Amniotic stem cell (primary cell): ENCODE measurements around the gene TMEM131.

Experiments
- DNase-seq: peaks from one replicate; lab custom pipeline; 2025; lab: John Stamatoyannopoulos, UW

Gene TMEM131

DNA sequence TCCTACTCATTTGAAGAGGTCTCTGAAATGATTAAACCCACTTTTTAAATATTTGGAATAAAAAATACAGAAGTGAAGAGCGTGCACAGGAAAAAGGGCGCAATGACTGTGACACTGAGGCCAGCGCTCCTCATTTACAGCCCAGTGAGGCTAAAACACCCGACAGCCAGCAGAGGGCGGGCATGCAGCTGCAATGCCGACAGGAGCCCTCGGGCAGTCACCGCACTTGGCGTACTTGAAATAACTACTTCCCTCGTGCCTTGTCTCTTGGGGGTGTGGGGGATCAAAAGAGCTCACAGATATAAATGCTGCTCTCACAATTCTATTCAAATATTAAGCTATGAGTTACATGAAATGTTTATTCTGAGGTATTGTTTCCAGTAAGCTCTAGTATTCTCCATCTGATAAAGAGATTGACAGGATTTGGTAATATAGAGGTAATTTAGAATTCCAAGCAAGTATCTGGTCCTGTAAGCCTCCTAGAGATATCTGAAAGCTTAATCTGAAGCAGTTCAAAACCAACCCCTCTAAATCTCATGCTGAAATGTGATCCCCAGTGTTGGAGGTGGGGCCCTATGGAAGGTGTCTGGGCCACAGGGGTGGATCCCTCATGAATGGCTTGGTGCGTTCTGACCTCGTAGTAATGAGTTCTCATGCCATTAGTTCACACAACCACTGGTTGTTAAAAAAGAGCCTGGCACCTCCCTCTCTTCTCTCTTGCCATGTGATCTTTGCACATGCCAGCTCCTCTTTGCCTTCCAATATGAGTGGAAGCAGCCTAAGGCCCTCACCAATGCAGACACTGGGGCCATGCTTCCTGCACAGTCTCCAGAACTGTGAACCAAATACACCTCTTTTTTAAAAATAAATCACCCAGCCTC, 188.8 kb downstream of the TMEM131 start:
- DNase-seq, result peak; percentile 50

GRCh38 chr2:97805776-97806175, 190.0 kb downstream of the TMEM131 start:
- no peak for DNase-seq

DNA sequence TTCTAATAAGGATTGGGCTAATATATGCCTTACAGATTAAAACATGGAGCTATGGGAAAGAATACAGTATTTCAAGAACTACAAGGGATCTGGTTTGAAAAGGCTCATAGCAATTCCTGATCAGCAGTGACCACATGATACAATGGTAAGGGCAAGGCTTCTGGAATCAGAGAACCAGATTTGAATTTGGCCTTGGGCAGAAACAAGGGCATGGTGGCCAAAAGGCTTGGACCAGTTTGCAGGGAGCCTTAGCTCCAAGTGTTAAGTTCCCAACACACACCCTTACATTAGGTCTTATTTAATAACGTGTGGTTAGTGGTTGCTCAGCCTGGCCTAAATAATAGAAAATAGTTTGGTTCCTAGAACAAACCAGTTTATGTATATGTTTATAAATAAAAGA, 194.7 kb downstream of the TMEM131 start:
- no peak for DNase-seq

- no peak for DNase-seq
These were observed 197.3 kb downstream of the TMEM131 start for GRCh38 chr2:97798416-97798815.

- no peak for DNase-seq
These were observed 198.4 kb downstream of the TMEM131 start for GRCh38 chr2:97797355-97797754.

GRCh38 chr2:97796465-97797126, 199.2 kb downstream of the TMEM131 start:
- DNase-seq, result no peak

- no peak for DNase-seq
These were observed 203.3 kb downstream of the TMEM131 start for GRCh38 chr2:97792416-97792815.

DNA sequence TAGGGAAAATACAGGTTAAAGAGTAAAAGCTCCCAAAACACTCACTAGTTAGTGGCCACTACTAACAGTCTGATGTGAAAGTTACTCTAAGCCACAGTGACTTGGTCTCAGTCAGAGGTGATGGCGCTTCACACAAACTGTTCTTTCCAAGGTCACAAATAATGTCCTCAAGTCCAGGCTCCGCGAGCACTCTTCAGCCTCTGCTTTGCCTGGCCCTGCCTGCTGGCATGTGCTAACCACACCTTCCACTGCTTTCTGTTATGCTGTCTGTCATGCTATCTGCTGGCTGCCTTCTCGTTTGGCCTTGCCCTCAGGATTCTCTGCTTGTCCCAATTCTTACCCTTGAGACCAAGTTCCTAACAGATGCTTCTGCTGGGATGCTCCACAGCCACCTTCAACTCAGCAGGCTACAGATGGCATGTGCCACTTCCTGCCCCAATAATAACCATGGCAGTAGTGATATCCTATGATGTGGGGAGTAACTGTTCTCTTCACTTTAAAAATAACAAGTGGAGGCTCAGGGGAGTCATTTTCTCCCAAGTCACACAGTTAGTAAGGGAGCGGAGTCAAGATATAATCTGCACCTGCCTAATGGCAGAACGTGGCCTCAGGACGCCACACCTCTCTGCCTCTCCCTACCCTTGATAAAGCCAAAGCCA, 206.6 kb downstream of the TMEM131 start:
- no peak for DNase-seq

- no peak for DNase-seq
These were observed 209.9 kb downstream of the TMEM131 start for GRCh38 chr2:97785818-97786217.

- no peak for DNase-seq
These were observed 210.8 kb downstream of the TMEM131 start for GRCh38 chr2:97784953-97785352.

GRCh38 chr2:97781981-97782380, 213.8 kb downstream of the TMEM131 start:
- DNase-seq, result no peak

GRCh38 chr2:97779141-97779540, 216.6 kb downstream of the TMEM131 start:
- DNase-seq, result no peak

DNA sequence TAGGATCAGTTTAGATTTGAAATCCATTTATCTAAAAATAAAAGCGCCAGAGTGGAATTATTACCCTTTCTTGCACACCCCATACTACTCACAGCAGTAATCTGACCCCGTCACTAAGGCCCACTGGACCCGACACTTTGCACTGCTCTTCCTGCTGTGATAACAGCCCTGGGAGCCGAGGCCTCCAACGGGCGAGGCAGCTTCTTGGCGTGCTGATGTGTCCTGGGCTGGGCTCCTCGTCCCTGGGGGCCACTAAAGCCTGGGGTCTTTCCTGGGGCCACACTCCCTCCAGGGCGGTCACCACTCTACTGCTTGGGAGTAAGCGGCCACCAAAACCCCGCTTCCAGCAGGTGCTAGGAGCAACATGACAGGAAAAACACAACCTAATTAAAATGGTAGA, 220.7 kb downstream of the TMEM131 start:
- DNase-seq, result no peak

- no peak for DNase-seq
These were observed 221.3 kb downstream of the TMEM131 start for GRCh38 chr2:97774425-97774824.

- DNase-seq, result no peak
These were observed 225.3 kb downstream of the TMEM131 start for GRCh38 chr2:97770445-97770844.

GRCh38 chr2:97769711-97770110, 226.0 kb downstream of the TMEM131 start:
- DNase-seq, result no peak

DNA sequence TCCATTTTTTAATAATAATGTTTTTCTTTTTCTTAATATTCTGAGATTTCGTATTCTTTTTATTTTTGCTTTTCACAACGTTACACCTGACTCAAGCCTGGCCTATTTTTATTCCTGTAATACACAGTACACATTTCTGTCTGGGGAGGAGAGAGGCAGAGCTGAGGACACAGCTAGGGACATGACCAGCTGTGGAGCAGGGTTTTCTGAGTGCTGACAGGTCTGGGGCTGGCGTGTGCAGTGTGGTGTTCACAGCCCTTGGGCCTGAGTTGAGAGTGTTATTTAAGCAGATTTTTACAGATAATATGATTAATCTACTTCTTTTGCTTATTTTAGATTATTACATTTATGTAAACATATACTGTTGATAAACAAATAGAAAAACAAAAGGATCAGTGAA, 226.4 kb downstream of the TMEM131 start:
- no peak for DNase-seq

GRCh38 chr2:97766567-97766966, 229.2 kb downstream of the TMEM131 start:
- no peak for DNase-seq

DNA sequence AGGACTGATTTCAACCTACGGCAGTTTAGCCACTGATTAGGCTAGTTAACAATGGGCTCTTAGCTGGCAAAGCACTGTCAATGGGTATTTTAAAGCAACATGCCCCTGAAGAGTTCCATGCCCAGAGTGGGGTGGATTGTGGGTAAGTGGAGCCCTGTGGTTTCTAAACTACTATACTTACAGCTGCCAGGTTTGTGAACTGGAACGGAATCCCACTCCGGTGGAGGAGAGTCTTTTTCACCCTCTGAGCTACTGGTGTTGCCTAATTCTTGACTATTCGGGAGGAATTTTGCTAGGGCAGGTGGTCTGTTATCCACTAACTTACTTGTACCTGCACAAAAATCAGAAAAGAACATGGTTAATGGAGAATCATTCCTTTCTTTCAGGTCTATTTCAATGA, 229.8 kb downstream of the TMEM131 start:
- no peak for DNase-seq

DNA sequence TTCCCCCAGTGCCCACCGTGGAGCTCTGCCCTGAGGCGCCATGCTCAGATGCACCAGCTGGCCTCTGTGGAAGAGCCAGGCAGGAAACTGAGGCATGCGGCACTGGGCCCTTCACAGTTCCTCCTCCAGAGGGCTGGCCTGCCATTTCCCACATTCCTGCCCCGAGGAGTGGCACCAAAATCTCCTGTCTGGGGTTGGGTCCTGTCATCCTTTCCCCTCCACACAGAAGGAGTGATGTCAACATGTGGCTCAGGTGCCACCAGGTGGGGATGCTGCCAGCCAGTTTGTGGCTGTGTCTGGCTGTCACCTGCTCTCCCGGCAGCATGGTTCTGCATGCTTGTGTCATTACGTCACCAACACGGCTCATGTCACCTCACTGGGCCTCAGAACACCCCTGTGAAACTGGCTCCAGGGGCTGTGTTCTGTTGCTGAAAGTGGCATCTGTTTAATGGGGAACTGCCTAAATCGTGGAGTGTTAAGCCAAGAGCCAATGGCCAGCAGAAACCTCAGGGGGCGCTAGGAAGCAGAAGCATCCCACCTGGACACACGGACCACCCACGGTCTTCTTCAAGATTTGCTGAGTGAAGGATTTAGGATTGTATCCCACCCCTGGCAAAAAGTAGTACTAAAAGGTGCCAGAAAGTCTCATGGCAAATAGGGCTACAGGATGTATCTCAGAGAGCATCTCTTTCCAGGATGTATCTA, 231.0 kb downstream of the TMEM131 start:
- DNase-seq, result no peak

DNA sequence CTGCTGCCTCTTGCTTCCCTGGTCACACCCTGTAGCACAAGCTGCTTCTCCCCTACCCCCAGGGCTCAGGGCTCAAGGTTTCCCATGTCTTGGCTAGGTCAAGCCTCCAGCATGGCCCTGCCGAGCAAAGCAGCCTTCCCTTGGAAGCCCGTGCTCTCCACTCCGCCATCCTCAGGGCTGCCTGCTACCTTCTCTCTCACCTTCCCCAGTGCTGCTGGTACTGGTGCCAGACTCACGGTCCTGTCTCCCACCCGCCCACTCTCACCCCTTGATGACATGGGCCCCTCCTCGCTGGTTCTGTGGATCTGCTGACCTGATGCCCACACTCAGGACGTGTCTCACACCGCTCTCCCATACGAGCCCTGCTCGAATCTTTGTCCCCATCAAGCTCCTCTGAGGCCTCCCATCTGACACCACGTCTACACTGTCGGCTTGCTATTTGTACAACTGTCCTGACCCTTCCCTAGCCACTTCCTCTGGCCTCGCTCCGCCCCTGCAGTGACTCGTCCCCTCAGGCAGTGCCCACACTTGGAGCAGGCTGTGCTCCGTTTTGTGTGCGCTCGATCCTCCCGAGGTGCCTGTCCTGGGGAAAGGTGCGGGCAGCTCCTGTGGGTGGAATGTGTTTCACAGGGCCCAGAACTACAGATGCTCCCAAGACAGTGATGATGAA, 232.4 kb downstream of the TMEM131 start:
- no peak for DNase-seq

DNA sequence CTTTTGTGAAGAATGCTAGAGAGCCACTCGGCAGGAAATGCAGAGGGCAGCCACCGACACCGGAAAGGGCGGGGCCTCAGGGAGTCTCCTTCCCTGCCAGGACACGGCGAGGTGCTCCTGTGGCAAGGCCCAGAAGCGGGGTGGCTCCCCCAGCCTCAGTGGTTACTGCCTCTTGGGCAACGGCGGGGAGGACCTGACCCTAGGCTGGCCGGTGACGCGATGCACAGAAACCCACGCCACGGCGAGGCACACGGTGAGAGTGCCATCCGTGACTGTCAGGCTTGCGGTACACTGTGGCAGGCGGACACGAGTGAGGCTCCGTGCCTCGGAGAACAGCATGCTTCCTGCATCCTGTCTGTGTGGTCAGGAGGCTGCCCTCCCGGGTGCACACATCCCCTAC, 234.6 kb downstream of the TMEM131 start:
- no peak for DNase-seq
